Tibial nerve (tissue), 4 donors: ENCODE results near the gene NAP1L1. TPM values are rescaled to one million over a fixed set of nuclear protein-coding genes. Genes with fewer than 3 reads are reported as not detected.
A peak's percentile ranks its signal among the peaks of the same experiment; 100 is the strongest.

Source experiments
- DNase-seq, 2 donors: peaks; one replicate each; pipeline ENCODE4 v3.0.0-alpha.2; 2019; ENCODE audit warnings: low spot score in 2 of 2
- H3K27ac ChIP-seq, 4 donors: fragments of 200-600 bp; sonication (generic) in 3 of 4; one replicate each; pipeline ENCODE4 v1.5.1; 2017 to 2019; ENCODE audit warnings: mild to moderate bottlenecking in 1 of 4
- H3K27me3 ChIP-seq, 2 donors: fragments of 200-600 bp; sonication (generic) in 1 of 2; one replicate each; pipeline versions ENCODE4 v1.5.1 to v1.6.0; 2017 to 2019
- H3K36me3 ChIP-seq, 3 donors: fragments of 200-600 bp; sonication (generic); one replicate each; pipeline ENCODE4 v1.5.1; 2018 to 2019
- H3K4me1 ChIP-seq, 4 donors: fragments of 200-600 bp; sonication (generic) in 3 of 4; one replicate each; pipeline ENCODE4 v1.5.1; 2017 to 2019
- H3K4me3 ChIP-seq, 4 donors: fragments of 200-600 bp; sonication (generic) in 3 of 4; one replicate each; pipeline ENCODE4 v1.5.1; 2017 to 2019; ENCODE audit warnings: mild to moderate bottlenecking in 1 of 4, moderate library complexity in 1 of 4
- H3K9me3 ChIP-seq, 4 donors: fragments of 200-600 bp; sonication (generic) in 3 of 4; one replicate each; pipeline ENCODE4 v1.5.1; 2017 to 2019
- CTCF ChIP-seq, 5 experiments: fragments of 200-600 bp in 3 of 5; fragments of 450-650 bp in 2 of 5; sonication (generic) in 3 of 5; IDR thresholded peaks; one replicate each; pipeline ENCODE4 v1.5.1; 2016 to 2019; ENCODE audit warnings: antibody characterized with exemption in 5 of 5, mild to moderate bottlenecking in 3 of 5, moderate library complexity in 2 of 5
- EP300 ChIP-seq, 2 donors: sonication (generic); formaldehyde crosslinking; IDR thresholded peaks; one replicate each; pipeline ENCODE4 v1.6.1; 2017; ENCODE audit warnings: antibody characterized with exemption in 2 of 2, mild to moderate bottlenecking in 1 of 2
- POLR2A ChIP-seq, 2 donors: fragments of 450-650 bp; IDR thresholded peaks; one replicate each; pipeline ENCODE4 v1.6.1; 2017; ENCODE audit warnings: antibody characterized with exemption in 2 of 2, mild to moderate bottlenecking in 2 of 2, moderate library complexity in 2 of 2
- WGBS, 2 donors: methylation state at CpG; one replicate each; pipeline ENCODE4 v1.1.5; 2018; 5-methylcytosine and 5-hydroxymethylcytosine counted together
- total RNA-seq, 4 donors: library from RNA; depleted of rRNA; stranded (reverse); fragments of >200 nt; gene quantifications; one replicate each; pipeline ENCODE4 v1.1.0, GENCODE V29; 2016

Gene NAP1L1
- total RNA-seq, 4 donors from 2014 or later: 325 to 541 (median 390) TPM

- DNase-seq: no peak
- no peak overlapping the region for H3K4me3 ChIP-seq
- H3K27ac ChIP-seq: peak overlapping the region in 3 of 4 donors; percentile 59 to 72 (median 60)
- H3K9me3 ChIP-seq: no peaks in the 10 kb centered on the region
- 63 to 67% methylated on average over 15 of the region's 15 CpGs for WGBS, 2 donors
- H3K4me1 ChIP-seq: peaks cover 0 to 19% (median 0%) of the 10 kb centered on the region in 4 donors
- H3K36me3 ChIP-seq: no peaks in the 10 kb centered on the region
- no peaks in the 10 kb centered on the region for H3K27me3 ChIP-seq
- TF ChIP-seq CTCF (IDR thresholded peaks at IDR 0.05): no peak
- TF ChIP-seq EP300 (IDR thresholded peaks at IDR 0.05): no peak
- TF ChIP-seq POLR2A (IDR thresholded peaks at IDR 0.05): no peak
Measured at GRCh38 chr12:76020731-76021672, 63.5 kb downstream of the NAP1L1 start.

- Histone ChIP-seq H3K4me1 (peaks cover 0 to 14% (median 0%) of the 10 kb centered on the region in 4 donors), H3K27ac (peak overlapping the region in 3 of 4 donors; percentile 59 to 72 (median 60)), H3K27me3 (no peaks in the 10 kb centered on the region), H3K9me3 (no peaks in the 10 kb centered on the region), H3K4me3 (no peak overlapping the region), H3K36me3 (no peaks in the 10 kb centered on the region)
- no peak for DNase-seq
- WGBS, 2 donors: 80 to 90% methylated on average over 5 of the region's 5 CpGs
- TF ChIP-seq POLR2A (IDR thresholded peaks at IDR 0.05) (no peak), CTCF (IDR thresholded peaks at IDR 0.05) (no peak), EP300 (IDR thresholded peaks at IDR 0.05) (no peak)
Measured at GRCh38 chr12:76020281-76020680, 64.2 kb downstream of the NAP1L1 start.

- H3K36me3 ChIP-seq: no peaks in the 10 kb centered on the region
- H3K27ac ChIP-seq: no peak overlapping the region
- 93 to 94% methylated on average over 1 of the region's 1 CpG for WGBS, 2 donors
- no peak overlapping the region for H3K4me3 ChIP-seq
- H3K9me3 ChIP-seq: no peaks in the 10 kb centered on the region
- H3K27me3 ChIP-seq: no peaks in the 10 kb centered on the region
- TF ChIP-seq POLR2A (IDR thresholded peaks at IDR 0.05): no peak
- TF ChIP-seq CTCF (IDR thresholded peaks at IDR 0.05): no peak
- no peak for TF ChIP-seq EP300 (IDR thresholded peaks at IDR 0.05)
- H3K4me1 ChIP-seq: peaks cover 0 to 14% (median 0%) of the 10 kb centered on the region in 4 donors
- no peak for DNase-seq
Measured at GRCh38 chr12:76018672-76019071, 65.8 kb downstream of the NAP1L1 start.

- H3K27ac ChIP-seq: no peak overlapping the region
- no peaks in the 10 kb centered on the region for H3K36me3 ChIP-seq
- TF ChIP-seq CTCF (IDR thresholded peaks at IDR 0.05) (no peak), EP300 (IDR thresholded peaks at IDR 0.05) (no peak)
- H3K4me3 ChIP-seq: no peak overlapping the region
- DNase-seq: no peak
- WGBS, 2 donors: 38 to 55% methylated on average over 6 of the region's 6 CpGs
- peaks cover 0 to 14% (median 0%) of the 10 kb centered on the region in 4 donors for H3K4me1 ChIP-seq
- H3K9me3 ChIP-seq: no peaks in the 10 kb centered on the region
- no peaks in the 10 kb centered on the region for H3K27me3 ChIP-seq
Measured at GRCh38 chr12:76018111-76018510, 66.4 kb downstream of the NAP1L1 start.

- Histone ChIP-seq H3K4me1 (peaks cover 0 to 8% (median 2%) of the 10 kb centered on the region in 4 donors), H3K4me3 (no peak overlapping the region), H3K27me3 (no peaks in the 10 kb centered on the region), H3K36me3 (no peaks in the 10 kb centered on the region), H3K9me3 (no peaks in the 10 kb centered on the region), H3K27ac (no peak overlapping the region)
- TF ChIP-seq CTCF (IDR thresholded peaks at IDR 0.05): no peak
- TF ChIP-seq POLR2A (IDR thresholded peaks at IDR 0.05): no peak
- no peak for TF ChIP-seq EP300 (IDR thresholded peaks at IDR 0.05)
- no peak for DNase-seq
- WGBS, 2 donors: 73 to 76% methylated on average over 8 of the region's 8 CpGs
Measured at GRCh38 chr12:76014007-76014406, 70.5 kb downstream of the NAP1L1 start.
